GM08714 (cell line): ENCODE data around the gene FSTL4.

Experiments
- H3K4me3 ChIP-seq: fragments of 200-500 bp; sonication (Bioruptor generic); 2 replicates; pipeline ENCODE4 v1.5.1; 2014; ENCODE audit warnings: mild to moderate bottlenecking, low read length, inconsistent platforms
- ZNF274 ChIP-seq: IDR thresholded peaks from 2 replicates; pipeline ENCODE4 v1.6.1; 2012; ENCODE audit warnings: mild to moderate bottlenecking, low read depth, low read length

FSTL4 gene

DNA sequence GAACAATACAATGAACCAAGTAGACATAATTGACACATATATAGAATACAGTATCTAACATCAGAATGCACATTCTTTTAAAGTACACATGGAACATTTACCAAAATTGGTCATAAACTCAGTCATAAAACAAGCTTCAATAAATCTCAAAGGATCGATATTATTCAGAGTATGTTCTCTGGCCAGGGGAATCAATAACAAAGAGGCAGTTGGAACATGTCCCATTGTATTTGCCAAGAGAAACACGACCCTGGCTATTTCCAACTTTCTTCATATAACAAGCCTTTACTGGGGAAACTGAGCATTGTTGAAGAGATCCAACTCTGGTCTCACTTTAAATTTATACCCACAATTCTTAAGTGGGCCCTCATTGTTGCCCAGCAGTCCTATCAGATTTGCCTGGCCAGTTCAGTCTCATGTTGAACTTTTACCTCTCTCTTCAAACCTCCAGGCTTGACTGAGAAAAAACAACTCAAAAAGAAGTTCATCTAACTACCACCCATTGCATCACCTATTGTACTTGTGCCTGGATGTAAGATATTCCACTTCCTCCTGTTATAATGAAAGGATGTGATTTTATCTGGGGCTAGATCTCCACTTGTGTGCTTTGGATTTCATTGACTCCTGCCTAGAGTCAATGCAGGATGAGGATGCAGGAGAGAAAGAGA lies 398.1 kb downstream of the FSTL4 start:
- TF ChIP-seq ZNF274: no peak
- no peak overlapping the region for H3K4me3 ChIP-seq

DNA sequence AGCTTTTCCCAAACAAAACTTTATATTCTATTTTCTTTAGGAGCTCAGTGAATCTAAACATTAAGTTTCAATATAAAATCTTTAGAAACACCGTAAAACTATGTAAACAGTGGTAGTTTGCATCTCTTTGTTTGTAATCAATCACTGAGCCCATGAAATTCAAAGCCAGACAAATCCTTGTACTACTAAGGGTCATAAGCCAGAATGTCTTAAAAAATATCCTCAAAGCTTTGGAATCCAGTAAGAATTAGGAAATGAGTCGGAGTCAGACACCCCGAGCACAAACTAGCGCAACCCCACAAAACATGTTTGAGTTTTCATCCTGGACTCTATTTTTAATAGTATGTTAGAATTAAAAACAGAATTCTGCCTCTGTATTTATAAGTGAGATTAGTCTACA lies 406.7 kb downstream of the FSTL4 start:
- H3K4me3 ChIP-seq: no peak overlapping the region
- no peak for TF ChIP-seq ZNF274

DNA sequence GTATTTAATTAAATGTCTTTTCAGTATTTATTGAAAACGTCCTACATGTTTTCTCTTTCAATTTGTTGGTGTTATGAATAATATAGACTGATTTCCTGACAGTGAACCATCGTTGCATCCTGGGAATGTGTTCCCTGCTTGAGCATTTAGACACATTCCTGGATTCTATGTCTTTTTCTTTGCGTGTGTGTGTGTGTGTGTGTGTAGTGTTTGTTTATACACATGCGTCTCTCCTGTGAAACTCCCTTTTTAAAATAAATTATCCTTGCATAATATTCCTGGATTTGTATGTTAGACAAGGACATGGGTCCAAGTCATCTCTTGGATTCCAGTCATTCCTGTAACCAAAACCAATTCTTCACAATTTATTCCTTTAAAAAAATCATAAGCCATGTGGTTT lies 407.1 kb downstream of the FSTL4 start:
- TF ChIP-seq ZNF274: no peak
- no peak overlapping the region for H3K4me3 ChIP-seq

DNA sequence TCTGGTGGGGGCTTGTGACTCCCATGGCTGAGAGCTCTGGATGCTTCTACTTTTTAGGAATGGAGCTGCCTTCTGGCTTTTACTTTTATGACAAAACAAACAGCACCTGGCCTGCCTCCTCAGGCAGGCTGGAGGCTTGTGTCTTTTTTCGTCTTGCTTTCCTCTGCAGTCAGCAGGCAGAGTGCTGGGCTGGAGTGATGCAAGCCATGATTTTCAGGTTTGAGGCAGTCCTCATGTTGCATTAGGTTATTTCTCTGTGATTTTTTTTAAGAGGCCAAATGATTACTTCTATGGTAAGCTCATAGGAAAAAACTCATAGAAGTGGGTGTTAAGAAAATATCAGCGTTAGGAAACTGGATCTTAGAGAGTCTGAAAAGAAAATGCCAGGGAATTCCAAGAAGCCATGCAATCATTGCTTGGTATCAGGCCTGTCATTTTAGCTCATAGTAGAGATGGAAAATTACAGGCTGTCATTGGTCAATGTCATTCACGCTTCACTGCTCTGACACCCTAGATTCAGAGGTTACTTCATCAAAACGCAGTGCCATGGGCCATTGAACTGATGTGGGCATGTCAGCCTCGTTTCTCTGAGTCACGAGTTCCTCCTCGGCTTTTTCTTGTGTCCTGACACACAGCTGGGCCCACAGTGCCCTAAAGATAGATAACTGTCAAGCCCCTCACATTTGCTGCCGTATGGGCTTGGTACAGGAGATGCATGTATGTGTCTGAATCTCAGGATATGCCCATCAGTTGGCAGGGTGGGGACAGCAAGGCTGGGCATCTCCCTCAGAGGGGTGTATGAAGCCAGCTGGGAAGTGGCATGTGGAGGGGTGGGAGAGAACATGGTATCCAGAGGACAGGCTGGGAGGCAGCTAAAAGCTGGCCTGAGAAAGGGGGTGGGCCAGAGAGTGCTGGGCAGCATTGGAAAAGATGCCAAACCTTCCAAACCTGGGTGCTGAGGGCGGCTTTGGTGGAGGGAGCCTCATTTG lies 408.7 kb downstream of the FSTL4 start:
- no peak overlapping the region for H3K4me3 ChIP-seq
- TF ChIP-seq ZNF274: no peak

DNA sequence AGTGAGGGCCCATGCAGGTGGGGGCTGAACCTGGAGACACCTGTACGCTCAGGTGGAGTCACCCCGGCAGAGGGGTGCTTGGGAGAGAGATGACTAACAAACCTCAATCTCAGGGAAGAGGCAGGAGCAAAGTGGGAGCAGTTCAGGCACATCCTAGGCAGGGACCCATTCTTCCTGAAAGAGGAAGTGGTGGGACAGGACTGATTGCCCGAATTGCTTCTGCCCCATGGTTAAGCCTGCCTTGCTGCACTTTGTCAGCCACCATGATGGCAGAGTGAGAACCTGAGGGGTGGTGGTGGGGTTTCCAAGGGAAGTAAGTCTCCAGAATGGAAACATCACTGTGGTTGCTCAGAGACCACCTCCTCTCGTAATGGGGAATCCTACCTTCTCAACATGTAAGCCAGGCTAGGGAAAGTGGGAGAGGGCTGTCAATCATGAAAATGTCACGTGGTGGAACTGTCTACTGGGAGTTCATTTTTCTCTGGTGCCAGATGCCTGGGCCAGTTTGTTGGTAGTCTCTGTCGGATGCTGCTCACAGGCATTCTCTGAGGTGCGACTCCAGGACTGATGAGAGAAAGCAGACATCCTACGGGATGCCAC lies 410.2 kb downstream of the FSTL4 start:
- TF ChIP-seq ZNF274: no peak
- H3K4me3 ChIP-seq: no peak overlapping the region

DNA sequence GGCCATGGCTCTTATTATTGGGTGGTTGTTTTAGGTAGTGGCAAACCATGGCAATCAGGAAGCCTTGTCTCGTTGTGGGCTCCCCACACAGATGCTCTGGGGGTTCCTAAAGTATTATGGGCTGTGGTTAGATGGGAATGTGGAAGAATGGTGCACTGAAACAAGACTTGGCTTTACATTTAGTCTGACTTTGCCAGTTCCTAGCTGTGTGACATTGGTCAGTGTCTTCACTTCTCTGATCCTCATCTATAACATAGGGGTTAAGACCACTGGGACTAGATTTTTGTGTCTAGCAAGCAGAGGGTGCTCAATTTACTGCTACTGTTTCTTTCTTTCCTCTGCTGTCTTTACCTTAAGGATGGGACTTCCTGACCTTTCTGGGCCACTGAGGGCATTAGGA lies 411.0 kb downstream of the FSTL4 start:
- no peak for TF ChIP-seq ZNF274
- H3K4me3 ChIP-seq: no peak overlapping the region

DNA sequence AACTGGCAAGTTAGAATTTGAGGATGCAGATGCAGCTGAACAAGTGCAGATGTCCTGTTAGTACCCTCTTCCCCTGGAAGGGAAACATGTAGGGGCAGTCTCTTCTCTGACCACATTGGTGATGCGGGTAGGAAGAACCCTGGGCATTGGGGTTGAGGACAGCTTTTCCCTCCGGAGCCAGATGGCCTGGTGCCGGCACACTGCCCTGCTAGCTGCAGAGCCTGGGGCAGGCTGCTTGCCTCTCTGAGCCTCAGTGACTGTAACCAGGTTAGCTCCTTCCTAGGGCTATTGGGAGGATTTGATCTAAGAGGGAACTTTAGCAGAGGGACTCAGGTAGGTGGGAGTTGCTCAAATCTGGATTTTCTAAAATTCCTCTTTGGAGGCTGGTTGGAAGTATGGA lies 412.1 kb downstream of the FSTL4 start:
- no peak overlapping the region for H3K4me3 ChIP-seq
- TF ChIP-seq ZNF274: no peak

DNA sequence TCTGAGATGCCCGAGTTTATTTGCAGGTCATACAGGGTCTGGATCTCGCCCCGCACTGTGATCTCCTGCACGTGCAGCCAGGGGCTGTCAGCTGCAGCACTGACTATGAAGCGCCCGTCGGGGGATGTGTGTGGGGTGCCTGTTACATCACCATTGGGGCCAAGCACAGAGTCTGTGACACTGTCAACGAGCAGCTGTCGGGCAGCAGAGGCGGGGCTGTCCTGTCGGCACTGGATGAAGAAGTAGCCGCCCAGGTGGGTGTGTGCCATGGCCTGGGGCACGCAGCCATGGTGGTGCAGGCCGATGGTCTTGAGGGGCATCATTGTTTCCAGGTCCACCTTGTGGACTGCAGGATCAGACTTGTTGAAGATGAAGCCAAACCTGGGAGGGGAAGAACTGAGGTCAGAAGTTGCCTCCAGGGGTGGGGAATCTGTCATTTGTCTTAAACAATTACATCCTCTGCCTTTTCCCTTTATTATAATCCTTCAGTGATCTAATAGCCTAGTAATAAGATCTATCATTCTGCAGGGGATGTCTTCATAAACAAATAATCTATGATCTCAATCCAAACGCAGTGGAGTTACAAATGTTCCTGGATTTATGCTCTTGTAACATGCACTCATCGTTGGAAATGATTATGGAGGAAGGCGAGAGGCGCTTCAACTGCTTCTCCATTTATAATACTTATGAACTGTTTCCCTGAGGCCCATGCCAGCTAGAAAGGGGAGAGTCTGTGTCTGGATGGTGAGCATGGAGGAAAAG lies 412.7 kb downstream of the FSTL4 start:
- no peak for TF ChIP-seq ZNF274
- no peak overlapping the region for H3K4me3 ChIP-seq

DNA sequence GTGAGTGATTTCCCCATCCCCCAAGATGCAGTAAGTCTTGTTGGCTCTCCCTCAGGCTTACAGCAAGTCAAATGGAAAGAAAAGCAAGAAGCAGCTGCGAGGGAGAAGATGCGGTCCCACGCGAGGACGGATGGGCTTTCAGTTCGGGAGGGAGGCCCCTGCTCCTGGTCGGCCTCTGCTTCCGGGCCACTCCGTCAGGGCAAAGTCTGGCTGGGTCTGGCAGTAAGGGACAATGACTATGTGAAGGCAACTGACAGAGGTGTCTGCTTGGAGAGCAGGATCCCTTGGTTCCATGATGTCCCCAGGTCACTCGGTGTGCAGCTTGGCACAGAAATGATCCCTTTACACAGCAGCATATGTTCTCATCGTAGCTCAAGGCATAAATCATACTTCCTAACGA lies 413.8 kb downstream of the FSTL4 start:
- TF ChIP-seq ZNF274: no peak
- H3K4me3 ChIP-seq: no peak overlapping the region

DNA sequence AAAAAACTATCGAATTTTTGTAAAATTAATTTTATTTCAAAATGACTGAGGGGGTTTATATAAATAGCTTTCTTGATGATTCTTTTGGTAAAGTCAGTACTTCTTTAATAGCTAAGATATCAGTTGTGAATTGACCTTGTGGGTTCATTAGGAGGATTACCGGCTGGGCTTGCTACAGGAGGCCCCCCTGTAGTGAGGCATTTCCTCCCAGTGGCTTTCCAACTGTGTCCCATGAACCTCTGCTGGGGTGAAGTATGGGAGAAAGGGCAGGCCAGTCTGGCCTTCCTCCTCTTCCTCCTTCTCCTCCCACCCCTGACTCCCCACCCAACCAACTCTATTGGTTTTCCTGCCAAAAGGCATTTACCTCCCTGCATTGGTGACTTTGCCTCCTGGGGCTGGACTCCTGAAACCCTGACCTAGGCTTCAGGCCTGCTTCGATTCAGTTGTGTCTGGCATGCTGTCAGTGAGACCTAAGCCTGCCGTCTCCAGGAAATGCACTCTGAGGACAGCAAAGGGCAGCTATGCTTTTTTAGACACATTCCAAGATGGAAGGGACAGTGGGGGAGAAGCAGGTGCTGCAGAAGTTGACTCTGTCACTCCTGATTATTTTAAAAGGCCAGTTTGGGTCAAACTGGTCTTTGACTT lies 415.8 kb downstream of the FSTL4 start:
- H3K4me3 ChIP-seq: no peak overlapping the region
- no peak for TF ChIP-seq ZNF274

DNA sequence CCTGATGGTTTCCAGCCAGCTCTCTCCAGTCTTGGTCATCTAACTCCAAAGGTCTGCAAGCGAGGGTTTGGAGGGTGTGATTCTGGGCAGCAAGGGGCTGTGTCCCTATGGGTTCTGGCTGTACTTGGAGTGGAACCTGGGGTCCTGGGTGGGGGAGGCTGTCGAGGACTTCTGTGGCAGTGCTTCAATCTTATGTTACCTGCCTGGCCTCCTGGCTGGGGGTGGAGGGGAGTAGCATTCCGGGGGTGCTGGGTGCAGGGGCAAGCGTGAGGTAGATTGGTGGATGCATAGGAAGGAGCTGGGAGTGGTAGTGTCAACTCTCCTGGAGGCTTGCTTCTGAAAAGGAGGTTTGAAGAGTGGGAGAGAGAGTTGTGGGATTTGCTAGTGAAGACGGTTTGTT lies 417.1 kb downstream of the FSTL4 start:
- H3K4me3 ChIP-seq: no peak overlapping the region
- no peak for TF ChIP-seq ZNF274

DNA sequence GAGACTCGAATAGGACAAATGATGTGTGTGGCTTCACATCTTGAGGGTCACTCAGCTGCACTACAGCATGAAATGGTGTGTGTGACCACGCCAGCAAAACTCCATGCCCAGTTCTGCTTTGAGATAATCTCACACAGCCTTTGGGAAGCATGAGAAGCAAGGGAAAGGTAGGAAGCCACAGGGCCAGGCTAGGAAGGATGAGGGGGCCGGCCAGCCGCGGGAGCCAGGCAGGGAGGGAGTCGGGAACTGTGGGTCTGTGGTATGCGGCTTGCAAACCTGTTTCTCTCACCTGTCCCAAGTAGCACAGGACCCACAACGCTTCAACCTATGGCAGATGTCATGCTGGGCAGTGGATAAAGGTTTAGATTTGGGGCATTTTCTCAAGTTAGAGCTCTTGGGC lies 418.5 kb downstream of the FSTL4 start:
- no peak overlapping the region for H3K4me3 ChIP-seq
- no peak for TF ChIP-seq ZNF274

DNA sequence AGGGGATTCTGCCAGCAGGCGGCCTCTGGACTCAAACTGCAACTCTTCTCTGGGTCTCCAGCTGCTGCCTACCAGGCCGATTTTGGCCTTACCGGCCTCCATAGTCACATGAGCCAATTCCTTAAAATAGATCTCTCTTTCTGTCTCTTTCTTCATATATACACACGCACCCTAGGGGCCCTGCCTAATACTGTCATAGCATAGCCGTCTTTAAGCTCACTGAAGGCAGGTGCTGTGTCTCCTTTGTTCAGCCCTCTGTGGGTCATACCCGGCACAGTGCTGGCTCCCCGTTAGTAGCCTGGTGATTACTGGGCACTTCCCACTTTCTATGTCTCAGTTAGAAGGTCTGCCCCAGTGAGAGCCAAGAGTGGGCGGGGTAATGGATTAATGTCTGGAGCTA lies 419.6 kb downstream of the FSTL4 start:
- no peak for TF ChIP-seq ZNF274

DNA sequence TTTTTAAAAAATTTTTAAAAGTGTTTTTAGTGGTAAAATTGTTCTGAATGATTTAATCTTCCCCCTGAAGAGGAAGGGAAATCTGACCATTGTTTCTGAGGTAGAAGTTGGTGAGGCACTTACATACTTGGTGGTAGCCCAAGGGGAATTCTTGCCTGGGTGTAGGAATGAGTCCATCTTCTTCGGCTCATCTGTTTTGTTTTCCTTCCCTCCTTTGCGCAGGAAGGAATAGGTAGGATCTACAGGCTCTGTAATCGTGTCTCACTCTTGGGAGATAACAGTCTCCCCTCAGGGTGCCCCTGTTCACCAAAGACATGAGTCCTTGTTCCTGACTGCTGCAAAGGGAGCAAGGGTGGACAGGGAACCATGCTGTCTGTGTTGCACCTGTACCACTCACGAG lies 422.5 kb downstream of the FSTL4 start:
- H3K4me3 ChIP-seq: no peak overlapping the region
- no peak for TF ChIP-seq ZNF274

More for the DNA sequence above, 419.6 kb downstream of the FSTL4 start:
- no peak overlapping the region for H3K4me3 ChIP-seq
